ENCODE measurements around the gene NFKB1.

The NFKB1 gene

GRCh38 chr4:102632241-102633065, 131.3 kb downstream of the NFKB1 start:
- no peak for DNase-seq

- DNase-seq = no peak
Observed at GRCh38 chr4:102633100-102633499, 131.9 kb downstream of the NFKB1 start.

- DNase-seq = no peak
Observed at GRCh38 chr4:102637391-102637790, 136.2 kb downstream of the NFKB1 start.

GRCh38 chr4:102638621-102639020, 137.5 kb downstream of the NFKB1 start:
- DNase-seq = no peak

GRCh38 chr4:102639598-102639997, 138.4 kb downstream of the NFKB1 start:
- no peak for DNase-seq

GRCh38 chr4:102640669-102641068, 139.5 kb downstream of the NFKB1 start:
- no peak for DNase-seq

- no peak for DNase-seq
Observed at GRCh38 chr4:102641793-102642192, 140.6 kb downstream of the NFKB1 start.

- no peak for DNase-seq
Observed at GRCh38 chr4:102642631-102643298, 141.6 kb downstream of the NFKB1 start.

- DNase-seq = no peak
Observed at GRCh38 chr4:102647117-102647516, 146.0 kb downstream of the NFKB1 start.

GRCh38 chr4:102657206-102657605, 156.0 kb downstream of the NFKB1 start:
- DNase-seq = no peak

- DNase-seq = no peak
Observed at GRCh38 chr4:102663073-102663472, 161.9 kb downstream of the NFKB1 start.

- no peak for DNase-seq
Observed at GRCh38 chr4:102665527-102665926, 164.4 kb downstream of the NFKB1 start.

Measured in activated CD8-positive, alpha-beta memory T cell treated with anti-CD3 and anti-CD28 coated beads, Interleukin-2, amount 50 U/mL, for 48 hours (primary cell).